Activated CD4-positive, alpha-beta T cell treated with anti-CD3 and anti-CD28 coated beads, Interleukin-2, amount 50 U/mL, for 16 hours (primary cell): ENCODE data around the gene RGS6.

Experiments
- DNase-seq: peaks from one replicate; pipeline ENCODE4 v3.0.0-alpha.2; 2020

Gene RGS6

GRCh38 chr14:72560889-72561493 lies 628.8 kb downstream of the RGS6 start:
- DNase-seq = no peak

GRCh38 chr14:72562300-72562699 lies 630.1 kb downstream of the RGS6 start:
- no peak for DNase-seq

- DNase-seq = no peak
Observed at GRCh38 chr14:72563676-72564075, 631.4 kb downstream of the RGS6 start.

GRCh38 chr14:72565149-72565559 lies 632.9 kb downstream of the RGS6 start:
- DNase-seq = no peak

- no peak for DNase-seq
Observed at GRCh38 chr14:72565917-72566316, 633.7 kb downstream of the RGS6 start.

- DNase-seq = no peak
Observed at GRCh38 chr14:72567226-72567625, 635.0 kb downstream of the RGS6 start.

GRCh38 chr14:72568296-72568992 lies 636.2 kb downstream of the RGS6 start:
- no peak for DNase-seq

GRCh38 chr14:72573725-72574417 lies 641.6 kb downstream of the RGS6 start:
- DNase-seq = no peak

GRCh38 chr14:72574715-72575114 lies 642.5 kb downstream of the RGS6 start:
- no peak for DNase-seq

GRCh38 chr14:72576258-72576657 lies 644.0 kb downstream of the RGS6 start:
- DNase-seq = no peak

- DNase-seq = no peak
Observed at GRCh38 chr14:72577521-72577920, 645.3 kb downstream of the RGS6 start.

GRCh38 chr14:72578514-72578913 lies 646.3 kb downstream of the RGS6 start:
- DNase-seq = no peak

- DNase-seq = peak; percentile 22
Observed at GRCh38 chr14:72582582-72582981, 650.4 kb downstream of the RGS6 start.

GRCh38 chr14:72583316-72584272 lies 651.4 kb downstream of the RGS6 start:
- DNase-seq = no peak

- no peak for DNase-seq
Observed at GRCh38 chr14:72588521-72588920, 656.3 kb downstream of the RGS6 start.

- DNase-seq = no peak
Observed at GRCh38 chr14:72589652-72590051, 657.4 kb downstream of the RGS6 start.

- DNase-seq = peak; percentile 53
Observed at GRCh38 chr14:72590577-72590976, 658.3 kb downstream of the RGS6 start.

GRCh38 chr14:72591391-72591790 lies 659.2 kb downstream of the RGS6 start:
- no peak for DNase-seq

- DNase-seq = peak; percentile 87
Observed at GRCh38 chr14:72594099-72594901, 662.1 kb downstream of the RGS6 start.

GRCh38 chr14:72595152-72595862 lies 663.1 kb downstream of the RGS6 start:
- no peak for DNase-seq
